Stimulated activated CD8-positive, alpha-beta memory T cell treated with anti-CD3 and anti-CD28 coated beads, Interleukin-7, amount 100 ng/mL, for 24 hours (primary cell): ENCODE data around the gene DNAI1.
A peak's percentile ranks its signal among the peaks of the same experiment; 100 is the strongest.
"Not testable (repeated sequence)": the region's sequence is repeated elsewhere in the genome, so short reads cannot be mapped to it uniquely, and the experiment has no call there.

Experiments
- DNase-seq: peaks from one replicate; pipeline ENCODE4 v3.0.0-alpha.2; 2020; ENCODE audit warnings: low read depth

Gene DNAI1

DNA sequence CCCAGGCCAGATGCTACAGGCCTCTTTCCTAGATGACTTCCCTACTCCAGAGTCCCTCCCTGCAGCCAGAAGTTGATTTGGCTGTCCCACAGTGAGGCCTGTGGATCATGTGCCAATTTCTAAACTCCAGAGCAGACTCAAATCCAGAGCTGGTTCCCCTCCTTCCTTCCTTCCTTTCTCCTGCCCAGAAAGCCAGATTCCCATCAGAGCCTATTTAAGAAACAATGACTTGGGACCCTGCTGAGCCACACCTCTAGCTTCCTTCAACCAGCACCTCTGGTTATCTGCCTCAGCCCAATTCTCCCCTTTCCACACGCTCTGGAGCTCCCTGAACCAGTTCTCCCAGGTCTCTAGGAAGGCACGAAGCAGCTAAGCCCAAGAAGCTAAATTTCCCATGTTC, 7.5 kb upstream of the DNAI1 start:
- no peak for DNase-seq

DNA sequence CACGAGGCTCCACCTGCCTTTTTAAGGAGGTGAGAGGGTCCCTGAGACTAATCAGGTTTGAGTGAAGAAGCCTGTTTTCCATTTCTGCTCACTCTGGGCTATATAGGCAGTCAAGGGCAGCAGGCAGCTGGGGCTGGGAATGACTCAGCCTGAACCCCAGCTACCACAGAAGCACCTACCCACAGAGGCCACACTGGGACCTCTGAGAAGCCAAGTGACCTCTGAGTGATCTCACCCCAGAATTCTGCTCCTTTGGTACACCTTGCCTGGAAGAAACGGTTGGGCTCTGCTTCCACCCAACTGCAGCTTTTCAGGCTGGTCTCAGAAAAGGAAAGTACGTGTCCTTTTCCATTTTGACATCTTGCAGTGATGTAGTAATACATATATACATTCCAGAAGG, 7.1 kb upstream of the DNAI1 start:
- no peak for DNase-seq

GRCh38 chr9:34452568-34452967, 6.0 kb upstream of the DNAI1 start:
- DNase-seq, result no peak

GRCh38 chr9:34454571-34455065, 4.0 kb upstream of the DNAI1 start:
- DNase-seq, result no peak

DNA sequence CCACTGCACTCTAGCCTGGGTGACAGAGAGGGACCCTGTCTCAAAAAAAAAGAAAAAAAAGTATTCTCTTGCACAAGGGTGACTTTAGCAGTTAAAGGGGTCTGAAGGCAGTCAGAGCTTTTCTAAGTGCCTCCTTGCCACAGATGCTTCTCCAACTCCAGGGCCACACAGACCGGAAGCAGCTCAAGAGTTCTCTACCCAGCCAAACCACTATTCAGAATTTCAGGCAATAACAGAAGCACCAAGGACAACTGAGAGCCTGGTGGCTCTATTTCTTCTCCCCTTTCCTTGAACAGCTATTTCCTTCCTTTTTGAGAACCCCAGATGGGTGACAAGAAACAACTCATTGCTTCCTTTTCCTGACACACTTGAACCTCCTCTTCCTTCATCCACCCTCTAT, 2.5 kb upstream of the DNAI1 start:
- DNase-seq, result no peak

- no peak for DNase-seq
Measured at GRCh38 chr9:34456746-34457145, 1.9 kb upstream of the DNAI1 start.

DNA sequence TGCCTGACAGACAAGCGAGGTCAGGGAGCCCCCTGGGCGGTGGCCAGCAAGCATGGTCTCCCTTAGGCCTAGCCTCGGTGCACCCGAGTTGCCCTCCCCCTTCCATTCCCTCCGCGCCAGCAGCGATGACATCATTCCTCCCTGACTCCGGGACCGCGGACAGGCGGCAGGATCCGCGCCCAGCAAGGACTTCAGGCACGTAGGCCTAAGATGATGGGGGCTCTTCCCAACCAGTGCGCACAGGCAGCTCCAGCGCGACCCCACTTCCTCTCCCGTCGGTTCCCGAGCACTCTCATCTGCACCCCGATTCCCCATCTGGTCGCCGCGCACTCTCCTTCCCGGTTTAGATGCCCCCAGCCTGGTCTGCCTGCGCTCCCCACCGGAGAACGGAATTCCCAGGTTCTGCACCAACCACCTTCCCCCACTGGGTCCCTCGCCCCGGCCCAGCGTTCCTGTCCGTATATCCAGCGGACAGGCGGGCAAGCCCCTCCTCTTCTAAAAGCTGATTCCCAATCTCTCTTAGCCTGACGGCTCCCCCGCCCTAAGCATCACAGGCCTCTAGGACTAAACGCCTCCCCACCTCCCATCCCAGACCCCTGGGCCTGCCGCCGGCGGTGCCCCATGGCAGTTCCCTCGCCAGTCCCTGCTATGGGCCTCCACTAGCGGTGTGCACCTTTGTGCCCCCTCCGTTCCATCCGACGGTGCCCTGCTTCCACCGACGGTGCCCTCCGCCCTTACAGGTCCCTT, 1.2 kb upstream of the DNAI1 start:
- DNase-seq, result no peak

DNA sequence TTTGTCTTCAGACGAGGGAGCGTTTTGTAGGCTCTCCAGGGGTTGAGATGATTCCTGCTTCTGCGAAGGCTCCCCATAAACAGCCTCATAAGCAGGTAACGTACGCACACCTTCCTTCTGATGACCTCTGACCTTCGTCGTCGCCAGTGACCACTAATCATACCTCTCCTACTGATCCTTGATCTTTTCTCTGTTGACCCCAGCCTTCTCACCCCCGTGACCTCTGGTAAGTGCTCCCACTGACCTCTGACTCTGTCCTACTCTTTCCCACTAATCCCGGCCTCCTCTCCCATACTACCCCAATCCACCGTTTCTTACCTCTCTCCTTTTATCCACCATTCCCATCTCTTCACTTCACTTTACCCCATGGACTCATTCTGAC, 345 bp downstream of the DNAI1 start:
- no peak for DNase-seq

DNA sequence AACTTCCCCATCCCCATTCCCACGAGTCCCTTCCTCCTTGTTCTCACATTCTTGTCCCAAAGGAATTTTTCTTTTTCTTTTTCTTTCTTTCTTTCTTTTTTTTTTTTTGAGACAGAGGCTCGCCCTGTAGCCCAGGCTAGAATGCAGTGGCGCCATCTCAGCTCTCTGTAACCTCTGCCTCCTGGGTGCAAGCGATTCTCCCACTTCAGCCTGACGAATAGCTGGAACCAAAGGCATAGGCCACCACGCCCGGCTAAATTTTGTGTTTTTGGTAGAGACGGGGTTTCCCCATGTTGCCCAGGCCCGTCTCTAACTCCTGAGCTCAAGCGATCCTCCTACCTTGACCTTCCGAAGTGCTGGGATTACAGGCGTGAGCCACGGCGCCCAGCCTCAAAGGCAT, 751 bp downstream of the DNAI1 start:
- no peak for DNase-seq

- DNase-seq, result no peak
Measured at GRCh38 chr9:34459941-34460340, 1.3 kb downstream of the DNAI1 start.

DNA sequence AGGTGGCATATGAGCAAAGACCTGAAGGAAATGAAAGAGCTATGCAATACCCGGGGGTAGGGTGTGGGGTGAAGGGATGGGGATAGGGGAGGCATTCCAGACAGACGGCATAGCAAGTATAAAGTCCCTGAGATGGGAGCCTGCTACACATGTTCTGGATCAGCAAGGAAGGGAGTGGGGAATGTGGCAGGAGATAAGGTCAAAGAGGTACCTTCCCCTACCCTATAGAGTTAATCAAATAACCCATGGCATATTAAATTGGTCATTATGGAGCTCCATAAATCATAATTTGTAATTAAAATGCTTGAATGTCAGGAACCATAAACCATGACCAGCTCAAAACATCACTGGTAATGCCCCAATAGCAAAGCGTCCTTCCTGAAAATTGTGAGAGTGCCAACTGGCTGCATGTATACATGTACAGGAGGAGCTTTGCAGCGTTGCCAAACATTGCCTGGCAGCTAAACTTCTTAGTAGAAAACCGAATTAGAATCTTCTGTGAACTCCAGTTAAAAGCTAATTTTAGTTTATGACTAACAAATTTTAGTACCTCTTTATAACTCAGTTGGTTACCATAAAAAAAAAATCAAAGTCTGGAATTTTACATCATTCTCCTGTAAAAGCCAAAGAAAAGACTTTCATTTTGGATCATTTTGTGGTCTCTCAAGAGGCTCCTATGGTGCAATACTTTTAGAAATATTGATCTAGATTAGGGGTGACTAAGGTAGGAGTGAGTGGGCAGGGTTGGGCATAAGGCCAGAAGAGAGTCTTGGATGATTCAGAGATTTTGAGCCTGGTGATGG, 4.7 kb downstream of the DNAI1 start:
- peak; percentile 41 for DNase-seq

- DNase-seq, result no peak
Measured at GRCh38 chr9:34463901-34464232, 5.3 kb downstream of the DNAI1 start.

- DNase-seq, result no peak
Measured at GRCh38 chr9:34464571-34464970, 6.0 kb downstream of the DNAI1 start.

DNA sequence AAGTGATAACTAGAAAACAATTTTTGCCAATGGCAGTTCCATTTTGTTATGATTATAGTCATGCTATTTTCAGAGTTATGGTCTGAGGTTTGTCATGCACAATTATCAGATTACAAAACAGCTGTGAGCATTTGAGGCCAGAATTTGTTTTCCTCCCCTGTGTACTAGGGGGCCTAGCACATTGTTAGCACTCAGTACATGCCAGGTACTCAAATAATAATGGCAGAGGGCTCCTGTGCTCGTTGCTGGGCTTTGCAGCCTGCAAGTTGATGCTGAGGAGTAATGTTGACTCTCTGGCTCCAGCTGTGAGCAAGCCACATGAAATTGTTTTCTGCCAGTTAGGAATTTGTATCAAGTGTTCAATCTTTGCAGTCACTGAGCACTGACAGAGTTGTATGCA, 6.9 kb downstream of the DNAI1 start:
- DNase-seq, result no peak

DNA sequence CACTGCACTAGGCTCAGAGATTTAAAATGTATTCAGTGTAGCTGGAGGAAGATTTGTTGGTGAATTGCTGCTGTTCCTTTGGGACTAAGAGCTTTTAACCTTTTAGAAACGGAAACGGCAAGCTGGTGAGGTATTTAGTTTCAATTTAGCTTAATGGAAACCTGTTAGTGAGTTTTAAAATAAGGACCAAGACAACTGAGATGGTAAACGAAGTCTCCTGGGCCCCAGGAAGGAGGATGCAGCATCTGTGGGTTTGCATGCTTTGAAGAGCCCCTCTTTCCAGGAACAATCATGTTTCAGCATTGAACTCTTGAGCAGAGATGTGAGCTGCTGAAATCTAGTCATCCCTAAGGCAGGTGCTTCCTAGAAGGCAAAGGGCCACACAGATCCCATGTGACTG, 16.5 kb downstream of the DNAI1 start:
- no peak for DNase-seq

DNA sequence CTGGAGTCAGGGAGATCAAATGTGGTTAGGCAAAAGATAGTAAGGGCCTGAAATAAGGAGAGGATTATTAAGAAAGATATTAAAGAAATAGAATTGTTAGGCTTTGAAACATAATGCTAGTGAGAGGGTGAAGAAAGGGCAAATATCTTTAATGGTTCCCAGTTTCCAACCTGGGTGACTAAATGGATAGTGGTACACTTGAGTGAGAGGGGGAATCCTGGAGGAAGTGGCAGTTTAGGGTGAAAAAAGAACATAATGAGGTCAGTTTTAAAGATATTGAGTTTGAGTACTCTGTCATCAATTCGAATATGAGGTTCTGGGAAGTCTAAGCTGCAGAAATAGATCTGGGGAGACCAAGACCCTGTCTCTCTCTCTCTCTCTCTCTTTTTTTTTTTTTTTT, 18.9 kb downstream of the DNAI1 start:
- DNase-seq, result no peak

GRCh38 chr9:34479431-34479866, 20.8 kb downstream of the DNAI1 start:
- DNase-seq, result no peak

GRCh38 chr9:34481620-34482019, 23.0 kb downstream of the DNAI1 start:
- DNase-seq, result not testable (repeated sequence)

DNA sequence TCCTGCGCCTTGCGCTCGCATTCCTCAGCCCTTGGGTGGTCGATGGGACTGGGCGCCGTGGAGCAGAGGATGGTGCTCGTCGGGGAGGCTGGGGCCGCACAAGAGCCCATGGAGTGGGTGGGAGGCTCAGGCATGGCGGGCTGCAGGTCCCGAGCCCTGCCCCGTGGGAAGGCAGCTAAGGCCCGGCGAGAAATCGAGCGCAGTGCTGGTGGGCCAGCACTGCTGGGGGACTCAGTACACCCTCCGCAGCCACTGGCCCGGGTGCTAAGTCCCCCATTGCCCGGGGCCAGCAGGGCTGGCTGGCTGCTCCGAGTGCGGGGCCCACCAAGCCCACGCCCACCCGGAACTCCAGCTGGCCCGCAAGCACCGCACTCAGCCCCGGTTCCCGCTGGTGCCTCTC, 24.1 kb downstream of the DNAI1 start:
- DNase-seq, result not testable (repeated sequence)

GRCh38 chr9:34484678-34485077, 26.1 kb downstream of the DNAI1 start:
- no peak for DNase-seq

- no peak for DNase-seq
Measured at GRCh38 chr9:34485822-34486221, 27.2 kb downstream of the DNAI1 start.

GRCh38 chr9:34486572-34486971, 28.0 kb downstream of the DNAI1 start:
- DNase-seq, result no peak

GRCh38 chr9:34490360-34490759, 31.8 kb downstream of the DNAI1 start:
- DNase-seq, result no peak

- DNase-seq, result no peak
Measured at GRCh38 chr9:34490760-34491159, 32.2 kb downstream of the DNAI1 start.
